HL-60 (cell line): ENCODE data around the gene ZNF813.
"Not testable (repeated sequence)": the region's sequence is repeated elsewhere in the genome, so short reads cannot be mapped to it uniquely, and the experiment has no call there.

Experiments
- DNase-seq, 2 experiments: peaks; one replicate each; pipeline ENCODE4 v3.0.0-alpha.2; 2010 to 2020; ENCODE audit warnings: low read depth in 1 of 2, low spot score in 1 of 2
- H3K27ac ChIP-seq: fragments of 250-450 bp; sonication (Bioruptor Pico); replicated peaks from 2 replicates; pipeline ENCODE4 v1.5.1; 2020; ENCODE audit warnings: mild to moderate bottlenecking, moderate library complexity
- H3K27me3 ChIP-seq: fragments of 250-450 bp; sonication (Bioruptor Pico); 2 replicates; pipeline ENCODE4 v1.5.1; 2021; ENCODE audit warnings: mild to moderate bottlenecking, moderate library complexity; ENCODE audit not compliant: insufficient read depth, poor library complexity, severe bottlenecking
- H3K4me3 ChIP-seq: replicated peaks from 2 replicates; pipeline ENCODE4 v1.5.1; 2011; ENCODE audit warnings: mild to moderate bottlenecking, control low read depth, low read length; ENCODE audit not compliant: insufficient read depth
- GABPA ChIP-seq: IDR thresholded peaks from 2 replicates; pipeline ENCODE4 v1.6.1; 2012; ENCODE audit warnings: low read depth
- POLR2AphosphoS5 ChIP-seq: IDR thresholded peaks from 2 replicates; pipeline ENCODE4 v1.6.1; 2012; ENCODE audit warnings: low read depth
- REST ChIP-seq: IDR thresholded peaks from 2 replicates; pipeline ENCODE4 v1.6.1; 2012; ENCODE audit warnings: low read depth; ENCODE audit not compliant: insufficient replicate concordance
- SPI1 ChIP-seq: IDR thresholded peaks from 2 replicates; pipeline ENCODE4 v1.6.1; 2012; ENCODE audit warnings: low read depth, mild to moderate bottlenecking, borderline replicate concordance
- TF ChIP-seq, protein P1 (sequence below): IDR thresholded peaks from one replicate; pipeline ENCODE4 v1.5.1; 2011; ENCODE audit warnings: low read length, control low read depth, inconsistent platforms; ENCODE audit not compliant: insufficient read depth

ZNF813 gene

GRCh38 chr19:53455828-53456227 is 11.7 kb upstream of the ZNF813 start:
- Histone ChIP-seq H3K27ac (no peak overlapping the region), H3K27me3 (no peaks in the 10 kb centered on the region), H3K4me3 (no peak overlapping the region)
- TF ChIP-seq REST (no peak), GABPA (no peak), POLR2AphosphoS5 (no peak), SPI1 (no peak)
- TF ChIP-seq, protein P1, sequence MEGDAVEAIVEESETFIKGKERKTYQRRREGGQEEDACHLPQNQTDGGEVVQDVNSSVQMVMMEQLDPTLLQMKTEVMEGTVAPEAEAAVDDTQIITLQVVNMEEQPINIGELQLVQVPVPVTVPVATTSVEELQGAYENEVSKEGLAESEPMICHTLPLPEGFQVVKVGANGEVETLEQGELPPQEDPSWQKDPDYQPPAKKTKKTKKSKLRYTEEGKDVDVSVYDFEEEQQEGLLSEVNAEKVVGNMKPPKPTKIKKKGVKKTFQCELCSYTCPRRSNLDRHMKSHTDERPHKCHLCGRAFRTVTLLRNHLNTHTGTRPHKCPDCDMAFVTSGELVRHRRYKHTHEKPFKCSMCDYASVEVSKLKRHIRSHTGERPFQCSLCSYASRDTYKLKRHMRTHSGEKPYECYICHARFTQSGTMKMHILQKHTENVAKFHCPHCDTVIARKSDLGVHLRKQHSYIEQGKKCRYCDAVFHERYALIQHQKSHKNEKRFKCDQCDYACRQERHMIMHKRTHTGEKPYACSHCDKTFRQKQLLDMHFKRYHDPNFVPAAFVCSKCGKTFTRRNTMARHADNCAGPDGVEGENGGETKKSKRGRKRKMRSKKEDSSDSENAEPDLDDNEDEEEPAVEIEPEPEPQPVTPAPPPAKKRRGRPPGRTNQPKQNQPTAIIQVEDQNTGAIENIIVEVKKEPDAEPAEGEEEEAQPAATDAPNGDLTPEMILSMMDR: no peak
- no peak for DNase-seq

DNA sequence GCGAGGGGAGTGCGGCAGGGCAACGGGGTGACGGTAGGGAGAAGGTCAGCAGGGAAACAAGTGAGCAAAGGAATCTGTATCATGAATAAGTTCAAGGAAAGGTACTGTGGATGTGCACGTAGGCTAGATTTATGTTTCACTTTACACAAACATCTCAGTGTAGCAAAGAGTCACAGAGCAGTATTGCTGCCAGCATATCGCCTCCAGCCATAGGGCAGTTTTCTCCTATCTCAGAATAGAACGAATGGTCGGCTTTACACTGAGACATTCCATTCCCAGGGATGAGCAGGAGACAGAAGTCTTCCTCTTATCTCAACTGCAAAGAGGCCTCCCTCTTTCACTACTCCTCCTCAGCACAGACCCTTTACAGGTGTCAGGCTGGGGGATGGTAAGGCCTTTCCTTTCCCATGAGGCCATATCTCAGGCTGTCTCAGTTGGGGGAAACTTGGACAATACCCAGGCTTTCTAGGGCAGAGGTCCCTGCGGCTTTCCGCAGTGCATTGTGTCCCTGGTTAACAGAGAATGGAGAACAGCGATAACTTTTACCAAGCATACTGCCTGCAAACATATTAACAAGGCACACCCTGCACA is 7.3 kb upstream of the ZNF813 start:
- not testable (repeated sequence) for H3K4me3 ChIP-seq, H3K27me3 ChIP-seq, H3K27ac ChIP-seq, DNase-seq

DNA sequence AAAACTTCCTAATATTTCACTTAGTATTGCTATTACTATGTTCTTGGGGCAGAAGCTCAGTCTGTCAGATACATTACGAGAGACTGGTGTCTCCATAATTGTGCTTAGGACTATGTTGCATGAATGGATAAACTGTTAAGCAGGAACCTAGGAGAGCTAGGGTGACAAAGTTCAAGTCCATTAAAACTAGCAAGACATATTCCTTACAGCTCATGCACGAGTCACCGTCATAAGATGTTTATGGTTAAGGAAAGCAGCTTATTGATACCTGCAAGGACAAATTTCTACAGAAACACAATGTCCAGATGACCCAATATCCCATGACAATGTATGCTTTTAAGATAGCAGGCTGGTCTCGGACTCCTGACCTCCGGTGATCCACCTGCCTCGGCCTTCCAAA is 5.7 kb upstream of the ZNF813 start:
- Histone ChIP-seq H3K4me3 (no peak overlapping the region), H3K27me3 (no peaks in the 10 kb centered on the region), H3K27ac (no peak overlapping the region)
- DNase-seq: no peak
- TF ChIP-seq GABPA (no peak), POLR2AphosphoS5 (no peak), REST (no peak), SPI1 (no peak)
- TF ChIP-seq, protein P1: no peak

- TF ChIP-seq POLR2AphosphoS5 (no peak), SPI1 (no peak)
- DNase-seq: no peak
- no peak overlapping the region for H3K27ac ChIP-seq
- H3K27me3 ChIP-seq: no peaks in the 10 kb centered on the region
- H3K4me3 ChIP-seq: no peak overlapping the region
Observed at GRCh38 chr19:53462861-53463260, 4.7 kb upstream of the ZNF813 start.

DNA sequence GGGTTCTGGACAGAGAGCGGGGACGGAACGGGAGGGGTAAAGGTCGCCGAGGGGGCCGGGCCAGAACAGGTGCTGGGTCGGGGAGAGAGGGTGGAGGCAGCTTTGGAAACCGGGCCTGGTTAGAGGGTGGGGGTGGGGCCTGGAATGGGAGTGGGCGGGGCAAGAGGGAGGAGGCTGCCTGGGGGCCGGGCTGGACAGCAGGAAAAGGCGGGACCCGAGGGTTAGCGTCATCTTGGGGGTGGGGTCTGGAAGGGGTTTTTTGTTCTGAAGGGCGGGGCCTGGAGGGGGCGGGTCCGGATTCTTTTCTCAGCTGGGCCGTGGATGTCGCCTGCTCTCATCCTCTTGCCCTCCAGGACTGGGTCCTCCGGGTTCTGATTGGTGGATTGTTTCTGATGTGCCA is 4.3 kb upstream of the ZNF813 start:
- TF ChIP-seq, protein P1: no peak
- TF ChIP-seq POLR2AphosphoS5 (no peak), GABPA (no peak), SPI1 (no peak), REST (no peak)
- Histone ChIP-seq H3K4me3 (no peak overlapping the region), H3K27me3 (no peaks in the 10 kb centered on the region), H3K27ac (no peak overlapping the region)
- no peak for DNase-seq
